ENCODE results near the gene SBF2.

SBF2 gene

GRCh38 chr11:9806946-9807687 lies 486.9 kb downstream of the SBF2 start:
- DNase-seq (ENCODE audit: low read depth) = no peak

- no peak for DNase-seq (ENCODE audit: low read depth)
Observed at GRCh38 chr11:9804419-9804902, 489.6 kb downstream of the SBF2 start.

- no peak for DNase-seq (ENCODE audit: low read depth)
Observed at GRCh38 chr11:9803685-9804418, 490.2 kb downstream of the SBF2 start.

GRCh38 chr11:9802291-9802861 lies 491.6 kb downstream of the SBF2 start:
- DNase-seq (ENCODE audit: low read depth) = peak; percentile 84

- DNase-seq (ENCODE audit: low read depth) = no peak
Observed at GRCh38 chr11:9799886-9800285, 494.1 kb downstream of the SBF2 start.

- DNase-seq (ENCODE audit: low read depth) = no peak
Observed at GRCh38 chr11:9797300-9797699, 496.7 kb downstream of the SBF2 start.

- no peak for DNase-seq (ENCODE audit: low read depth)
Observed at GRCh38 chr11:9796854-9797253, 497.2 kb downstream of the SBF2 start.

GRCh38 chr11:9796266-9796665 lies 497.8 kb downstream of the SBF2 start:
- no peak for DNase-seq (ENCODE audit: low read depth)

- no peak for DNase-seq (ENCODE audit: low read depth)
Observed at GRCh38 chr11:9790703-9791102, 503.3 kb downstream of the SBF2 start.

GRCh38 chr11:9789910-9790309 lies 504.1 kb downstream of the SBF2 start:
- no peak for DNase-seq (ENCODE audit: low read depth)

- peak; percentile 90 for DNase-seq (ENCODE audit: low read depth)
Observed at GRCh38 chr11:9787981-9788521, 506.0 kb downstream of the SBF2 start.

- no peak for DNase-seq (ENCODE audit: low read depth)
Observed at GRCh38 chr11:9787260-9787659, 506.8 kb downstream of the SBF2 start.

GRCh38 chr11:9784602-9785315 lies 509.3 kb downstream of the SBF2 start:
- no peak for DNase-seq (ENCODE audit: low read depth)

- no peak for DNase-seq (ENCODE audit: low read depth)
Observed at GRCh38 chr11:9783986-9784385, 510.0 kb downstream of the SBF2 start.

- no peak for DNase-seq (ENCODE audit: low read depth)
Observed at GRCh38 chr11:9780929-9781328, 513.1 kb downstream of the SBF2 start.

- DNase-seq (ENCODE audit: low read depth) = no peak
Observed at GRCh38 chr11:9777525-9777924, 516.5 kb downstream of the SBF2 start.

GRCh38 chr11:9777066-9777465 lies 517.0 kb downstream of the SBF2 start:
- no peak for DNase-seq (ENCODE audit: low read depth)

- DNase-seq (ENCODE audit: low read depth) = no peak
Observed at GRCh38 chr11:9776203-9776602, 517.8 kb downstream of the SBF2 start.

GRCh38 chr11:9775398-9775779 lies 518.6 kb downstream of the SBF2 start:
- no peak for DNase-seq (ENCODE audit: low read depth)

GRCh38 chr11:9774591-9775397 lies 519.2 kb downstream of the SBF2 start:
- peak; percentile 85 for DNase-seq (ENCODE audit: low read depth)

GRCh38 chr11:9774109-9774508 lies 519.9 kb downstream of the SBF2 start:
- no peak for DNase-seq (ENCODE audit: low read depth)

Measured in HS-5 (cell line).